Measurements from ENCODE around the gene MOXD1. TPM values are rescaled to one million over a fixed set of nuclear protein-coding genes. Genes with fewer than 3 reads are reported as not detected.

Gene MOXD1
- total RNA-seq, 4 donors from 2014 or later: 1.2 to 4.1 (median 3.8) TPM; not detected in 1

GRCh38 chr6:132430110-132430509 is 28.8 kb upstream of the MOXD1 start:
- TF ChIP-seq CTCF (IDR thresholded peaks at IDR 0.05) (no peak), POLR2A (IDR thresholded peaks at IDR 0.05) (no peak)
- Histone ChIP-seq H3K9me3 (no peaks in the 10 kb centered on the region), H3K36me3 (no peaks in the 10 kb centered on the region), H3K4me1 (no peaks in the 10 kb centered on the region), H3K27ac (no peak overlapping the region), H3K27me3 (no peaks in the 10 kb centered on the region), H3K4me3 (no peak overlapping the region)
- DNase-seq: no peak

DNA sequence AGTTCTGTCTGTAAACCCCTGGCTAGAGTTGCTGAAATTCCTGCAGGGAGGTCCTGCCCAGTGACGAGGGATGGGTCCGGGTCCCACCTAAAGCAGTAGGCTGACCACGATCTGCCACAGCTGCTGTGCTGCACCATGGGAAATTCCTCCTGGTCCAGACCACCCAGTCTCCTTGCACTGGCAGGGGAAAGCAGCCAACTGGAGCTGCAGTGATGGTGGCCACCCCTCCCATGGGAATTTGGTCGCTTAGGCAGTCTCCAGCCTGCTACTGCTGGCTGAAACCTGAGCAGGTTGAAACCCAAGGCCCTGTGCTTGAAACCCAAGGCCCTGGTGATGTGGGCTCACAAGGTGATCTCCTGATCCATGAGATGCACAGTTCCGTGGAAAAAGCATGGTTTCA is 23.9 kb upstream of the MOXD1 start:
- no peak for DNase-seq
- no peaks in the 10 kb centered on the region for H3K4me1 ChIP-seq

DNA sequence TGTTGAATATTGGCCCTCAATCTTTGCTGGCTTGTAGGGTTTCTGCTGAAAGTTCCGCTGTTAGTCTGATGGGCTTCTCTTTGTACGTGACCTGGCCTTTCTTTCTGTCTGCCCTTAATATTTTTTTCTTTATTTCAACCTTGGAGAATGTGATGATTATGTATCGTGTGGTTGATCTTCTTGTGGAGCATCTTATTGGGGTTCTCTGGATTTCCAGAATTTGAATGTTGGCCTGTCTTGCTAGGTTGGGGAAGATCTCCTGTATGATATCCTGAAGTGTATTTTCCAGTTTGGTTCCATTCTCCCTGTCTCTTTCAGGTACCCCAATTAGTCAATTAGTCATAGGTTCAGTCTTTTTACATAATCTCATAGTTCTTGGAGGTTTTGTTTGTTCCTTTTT is 22.6 kb upstream of the MOXD1 start:
- H3K9me3 ChIP-seq: no peaks in the 10 kb centered on the region

More for the DNA sequence above, 23.9 kb upstream of the MOXD1 start:
- H3K4me3 ChIP-seq: no peak overlapping the region
- no peak overlapping the region for H3K27ac ChIP-seq
- TF ChIP-seq CTCF (IDR thresholded peaks at IDR 0.05): no peak
- TF ChIP-seq POLR2A (IDR thresholded peaks at IDR 0.05): no peak
- no peaks in the 10 kb centered on the region for H3K36me3 ChIP-seq
- no peaks in the 10 kb centered on the region for H3K9me3 ChIP-seq
- H3K27me3 ChIP-seq: no peaks in the 10 kb centered on the region

DNA sequence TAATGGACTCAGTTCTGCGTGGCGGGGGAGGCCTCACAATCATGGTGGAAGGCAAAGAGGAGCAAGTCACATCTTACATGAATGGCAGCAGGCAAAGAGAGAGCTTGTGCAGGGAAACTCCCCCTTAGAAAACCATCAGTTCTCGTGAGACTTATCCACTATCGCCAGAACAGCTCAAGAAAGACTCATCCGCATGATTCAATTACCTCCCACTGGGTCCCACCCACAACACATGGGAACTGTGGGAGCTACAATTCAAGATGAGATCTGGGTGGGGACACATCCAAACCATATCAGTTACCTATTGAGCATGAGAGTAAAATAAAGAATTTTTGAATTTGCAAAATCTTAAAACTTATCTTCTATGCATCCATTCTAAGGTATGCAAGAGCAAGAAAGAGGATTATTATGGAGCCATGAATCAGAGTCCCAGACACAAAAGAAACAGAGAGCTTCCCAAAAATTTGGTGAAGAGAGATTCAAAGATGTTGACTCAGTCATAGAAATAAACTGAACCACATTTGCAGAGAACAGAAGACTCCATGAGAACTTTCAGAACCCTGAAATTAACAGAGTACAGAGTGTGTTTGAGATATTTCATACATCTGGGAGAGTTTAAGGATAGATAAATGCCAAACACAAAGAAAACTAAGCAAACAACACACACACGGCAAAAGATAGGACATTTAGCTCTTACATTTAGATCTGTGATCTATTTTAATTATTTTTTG is 17.1 kb upstream of the MOXD1 start:
- Histone ChIP-seq H3K9me3 (no peaks in the 10 kb centered on the region), H3K27ac (no peak overlapping the region)

More for the DNA sequence above, 22.6 kb upstream of the MOXD1 start:
- no peaks in the 10 kb centered on the region for H3K36me3 ChIP-seq
- no peaks in the 10 kb centered on the region for H3K4me1 ChIP-seq
- TF ChIP-seq CTCF (IDR thresholded peaks at IDR 0.05): no peak
- TF ChIP-seq POLR2A (IDR thresholded peaks at IDR 0.05): no peak
- no peak for DNase-seq
- H3K27me3 ChIP-seq: no peaks in the 10 kb centered on the region
- H3K4me3 ChIP-seq: no peak overlapping the region
- H3K27ac ChIP-seq: no peak overlapping the region

GRCh38 chr6:132414761-132415160 is 13.5 kb upstream of the MOXD1 start:
- Histone ChIP-seq H3K36me3 (no peaks in the 10 kb centered on the region), H3K4me1 (no peaks in the 10 kb centered on the region), H3K9me3 (no peaks in the 10 kb centered on the region), H3K4me3 (no peak overlapping the region), H3K27me3 (no peaks in the 10 kb centered on the region), H3K27ac (no peak overlapping the region)
- no peak for DNase-seq
- no peak for TF ChIP-seq POLR2A (IDR thresholded peaks at IDR 0.05)
- TF ChIP-seq CTCF (IDR thresholded peaks at IDR 0.05): no peak

More for the DNA sequence above, 17.1 kb upstream of the MOXD1 start:
- Histone ChIP-seq H3K27me3 (no peaks in the 10 kb centered on the region), H3K4me3 (no peak overlapping the region), H3K4me1 (no peaks in the 10 kb centered on the region), H3K36me3 (no peaks in the 10 kb centered on the region)
- no peak for TF ChIP-seq CTCF (IDR thresholded peaks at IDR 0.05)
- TF ChIP-seq POLR2A (IDR thresholded peaks at IDR 0.05): no peak
- no peak for DNase-seq
